HG02973 (cell line): ENCODE results near the gene BCL2A1.
"Not testable (repeated sequence)": the region's sequence is repeated elsewhere in the genome, so short reads cannot be mapped to it uniquely, and the experiment has no call there.

Source experiments
- ATAC-seq: cut with Tn5 transposase; IDR thresholded peaks from one replicate; pipeline ENCODE4 v1.9.1; 2021; ENCODE audit warnings: moderate library complexity; ENCODE audit not compliant: unreplicated experiment

The BCL2A1 gene

GRCh38 chr15:79962178-79962577, 8.8 kb downstream of the BCL2A1 start:
- ATAC-seq: peak; percentile 44

- ATAC-seq: no peak
Observed at GRCh38 chr15:79960502-79961212, 10.3 kb downstream of the BCL2A1 start.

- no peak for ATAC-seq
Observed at GRCh38 chr15:79957741-79958140, 13.3 kb downstream of the BCL2A1 start.

GRCh38 chr15:79956354-79956939, 14.5 kb downstream of the BCL2A1 start:
- no peak for ATAC-seq

- no peak for ATAC-seq
Observed at GRCh38 chr15:79954661-79955060, 16.3 kb downstream of the BCL2A1 start.

GRCh38 chr15:79953951-79954444, 17.0 kb downstream of the BCL2A1 start:
- ATAC-seq: no peak

- no peak for ATAC-seq
Observed at GRCh38 chr15:79952329-79952728, 18.7 kb downstream of the BCL2A1 start.

- ATAC-seq: no peak
Observed at GRCh38 chr15:79950247-79950646, 20.7 kb downstream of the BCL2A1 start.

- ATAC-seq: no peak
Observed at GRCh38 chr15:79948761-79949160, 22.2 kb downstream of the BCL2A1 start.

GRCh38 chr15:79948095-79948695, 22.8 kb downstream of the BCL2A1 start:
- ATAC-seq: no peak

- no peak for ATAC-seq
Observed at GRCh38 chr15:79947009-79947408, 24.0 kb downstream of the BCL2A1 start.

GRCh38 chr15:79944622-79945021, 26.4 kb downstream of the BCL2A1 start:
- no peak for ATAC-seq

GRCh38 chr15:79943820-79944219, 27.2 kb downstream of the BCL2A1 start:
- ATAC-seq: peak; percentile 82

GRCh38 chr15:79942741-79943481, 28.1 kb downstream of the BCL2A1 start:
- ATAC-seq: no peak

- no peak for ATAC-seq
Observed at GRCh38 chr15:79939399-79939798, 31.6 kb downstream of the BCL2A1 start.

GRCh38 chr15:79938143-79938542, 32.9 kb downstream of the BCL2A1 start:
- no peak for ATAC-seq

GRCh38 chr15:79935556-79936201, 35.3 kb downstream of the BCL2A1 start:
- not testable (repeated sequence) for ATAC-seq

- no peak for ATAC-seq
Observed at GRCh38 chr15:79933231-79933630, 37.8 kb downstream of the BCL2A1 start.

GRCh38 chr15:79932447-79932846, 38.5 kb downstream of the BCL2A1 start:
- no peak for ATAC-seq

GRCh38 chr15:79930516-79930915, 40.5 kb downstream of the BCL2A1 start:
- ATAC-seq: no peak

- ATAC-seq: no peak
Observed at GRCh38 chr15:79929412-79929811, 41.6 kb downstream of the BCL2A1 start.
